Left kidney (tissue), 8 donors: ENCODE measurements around the gene POU2AF1. TPM values are rescaled to one million over a fixed set of nuclear protein-coding genes. Genes with fewer than 3 reads are reported as not detected.

ENCODE experiments used
- DNase-seq: peaks from one replicate; pipeline ENCODE4 v3.0.0-alpha.2; 2013
- long read RNA-seq, 8 donors: transcript quantifications; one replicate each; lab custom pipeline, GENCODE V29; 2026
- polyA plus RNA-seq: library from polyadenylated mRNA; unstranded; fragments of 120-200 nt; gene quantifications from one replicate; pipeline ENCODE4 v1.2.1, GENCODE V29; 2013; ENCODE audit not compliant: insufficient read length

POU2AF1 gene
- 0.90 TPM for polyA plus RNA-seq
- long read RNA-seq, donor 1: 0 reads
- long read RNA-seq, donor 2: 0 reads
- long read RNA-seq, donor 3: 0 reads
- long read RNA-seq, donor 4: 0 reads
- long read RNA-seq, donor 5: 0 reads
- long read RNA-seq, donor 6: 0 reads
- long read RNA-seq, donor 7, partial matches to known transcripts: 0 of 1 reads
- long read RNA-seq, donor 7, other reads (novel, unspliced or antisense): 0 of 1 reads
- long read RNA-seq, donor 8: 0 reads

DNA sequence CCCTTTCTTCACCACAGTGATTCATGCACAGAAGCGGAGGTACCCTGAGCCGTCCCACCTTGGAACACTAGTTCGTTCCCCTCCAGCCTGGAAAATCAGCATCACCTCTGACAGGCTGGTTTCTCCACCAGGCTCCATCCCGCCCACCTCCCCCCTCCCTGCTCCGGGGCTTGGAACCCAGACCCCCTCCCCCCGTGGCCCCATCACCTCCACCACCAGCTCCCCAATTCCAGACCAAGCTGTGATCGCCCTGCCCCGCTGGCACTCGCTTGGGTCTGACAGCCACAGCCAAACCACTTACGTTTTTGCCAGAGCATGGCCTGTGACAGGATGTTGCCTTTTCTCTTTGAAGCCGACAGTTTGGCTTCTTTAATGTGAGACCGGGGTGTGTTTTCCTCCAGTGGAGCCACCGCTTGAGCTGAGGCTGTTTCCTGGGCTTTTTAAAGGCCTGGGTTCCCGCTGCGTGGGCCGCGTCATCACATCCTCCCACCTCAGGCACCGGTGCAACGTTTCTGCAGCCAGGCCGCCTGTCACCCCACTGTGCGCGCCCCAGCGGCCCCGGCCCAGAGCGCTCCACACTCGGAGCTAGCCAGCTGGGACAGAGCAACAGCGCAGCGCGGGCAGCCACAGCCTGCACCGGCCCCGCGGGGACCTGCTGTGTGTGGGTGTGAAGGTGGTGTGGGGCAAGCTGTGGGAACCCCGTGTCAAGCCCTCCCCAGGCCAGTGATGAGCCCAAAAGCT lies at the start of gene POU2AF1:
Gene POU2AF1 (minus strand): TSS at position 415 of the 741 bp plus-strand sequence. CDS start 98 bp downstream, at position 317.
- peak; percentile 37 for DNase-seq

DNA sequence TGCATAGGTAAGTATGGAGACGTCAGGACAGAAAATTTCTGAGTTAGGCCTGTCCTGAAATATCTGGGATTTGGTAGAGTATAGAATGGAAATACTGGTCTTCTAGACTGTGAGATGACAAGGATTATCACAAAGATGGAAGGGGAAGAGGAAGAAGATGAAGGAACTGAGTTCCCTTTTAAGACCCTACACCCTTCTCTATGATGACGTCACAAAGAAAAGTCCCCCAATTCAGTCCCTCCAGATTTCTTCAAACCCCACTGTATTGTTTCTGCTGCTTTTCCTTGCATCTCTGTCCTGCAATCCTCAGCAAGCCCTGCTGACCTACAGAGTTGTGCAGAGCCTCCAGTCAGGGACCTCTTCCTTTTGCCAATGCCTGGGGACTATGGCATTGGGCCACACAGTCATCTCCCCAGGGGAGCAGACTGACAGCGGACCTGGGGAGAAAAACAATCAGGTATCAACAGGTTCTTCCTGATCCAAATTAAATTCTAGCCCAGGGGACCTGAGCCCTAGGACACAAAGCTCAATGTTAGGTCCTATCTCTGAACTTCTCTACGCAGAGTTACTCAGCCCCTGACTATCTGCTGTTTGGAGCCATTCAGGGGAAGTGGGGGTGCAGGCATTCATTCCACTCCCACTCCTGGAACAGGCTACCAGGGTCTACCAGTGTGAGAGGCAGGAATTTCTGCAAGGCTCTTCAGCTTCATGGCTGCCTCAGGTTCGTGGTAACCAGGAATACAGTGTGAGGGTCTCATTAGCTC lies 49.2 kb upstream of the POU2AF1 start:
- no peak for DNase-seq

GRCh38 chr11:111427471-111427912 lies 48.4 kb upstream of the POU2AF1 start:
- DNase-seq: peak; percentile 63

- no peak for DNase-seq
Measured at GRCh38 chr11:111426617-111427016, 47.5 kb upstream of the POU2AF1 start.

GRCh38 chr11:111423250-111423615 lies 44.2 kb upstream of the POU2AF1 start:
- no peak for DNase-seq

GRCh38 chr11:111422494-111423249 lies 43.6 kb upstream of the POU2AF1 start:
- peak; percentile 50 for DNase-seq

- DNase-seq: no peak
Measured at GRCh38 chr11:111421251-111421650, 42.2 kb upstream of the POU2AF1 start.

- DNase-seq: no peak
Measured at GRCh38 chr11:111419641-111420327, 40.7 kb upstream of the POU2AF1 start.

DNA sequence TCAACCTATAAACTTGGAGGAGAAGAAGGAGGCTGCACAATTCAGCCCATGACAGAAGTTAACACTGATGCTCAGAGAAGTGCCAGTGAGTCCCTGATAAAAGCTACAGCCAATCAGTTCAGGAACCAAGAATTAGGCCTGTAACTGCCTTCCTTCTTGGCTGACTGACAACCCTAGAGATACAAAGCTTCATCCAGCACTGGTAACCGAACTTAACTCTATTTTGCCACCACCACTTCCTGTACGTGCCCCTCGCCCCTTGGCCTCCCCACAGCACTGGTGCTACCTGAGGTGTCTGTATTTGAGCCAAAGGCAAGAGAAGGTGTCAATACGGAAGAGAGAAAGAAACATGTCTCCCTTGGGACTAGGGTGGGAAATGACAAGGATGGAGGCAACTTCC lies 40.1 kb upstream of the POU2AF1 start:
- DNase-seq: no peak

DNA sequence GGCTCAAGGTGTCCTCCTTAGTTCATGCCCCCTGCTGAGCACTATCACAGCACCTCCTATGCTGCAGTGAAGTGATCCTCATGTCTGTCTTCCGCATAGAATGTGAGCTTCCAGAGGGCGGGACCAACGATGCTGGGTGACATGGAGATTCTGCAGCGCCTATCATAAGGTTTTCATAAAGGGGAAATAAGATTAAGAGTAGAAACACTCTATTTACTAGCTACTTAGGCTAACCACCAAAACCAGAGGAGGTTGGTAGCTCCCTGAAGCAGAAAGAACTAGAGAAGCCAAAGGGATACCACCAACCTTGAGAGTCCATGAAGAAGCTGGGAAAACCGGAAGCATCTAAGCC lies 39.3 kb upstream of the POU2AF1 start:
- DNase-seq: no peak

- DNase-seq: peak; percentile 44
Measured at GRCh38 chr11:111417766-111418435, 38.8 kb upstream of the POU2AF1 start.

- peak; percentile 43 for DNase-seq
Measured at GRCh38 chr11:111417011-111417765, 38.1 kb upstream of the POU2AF1 start.

DNA sequence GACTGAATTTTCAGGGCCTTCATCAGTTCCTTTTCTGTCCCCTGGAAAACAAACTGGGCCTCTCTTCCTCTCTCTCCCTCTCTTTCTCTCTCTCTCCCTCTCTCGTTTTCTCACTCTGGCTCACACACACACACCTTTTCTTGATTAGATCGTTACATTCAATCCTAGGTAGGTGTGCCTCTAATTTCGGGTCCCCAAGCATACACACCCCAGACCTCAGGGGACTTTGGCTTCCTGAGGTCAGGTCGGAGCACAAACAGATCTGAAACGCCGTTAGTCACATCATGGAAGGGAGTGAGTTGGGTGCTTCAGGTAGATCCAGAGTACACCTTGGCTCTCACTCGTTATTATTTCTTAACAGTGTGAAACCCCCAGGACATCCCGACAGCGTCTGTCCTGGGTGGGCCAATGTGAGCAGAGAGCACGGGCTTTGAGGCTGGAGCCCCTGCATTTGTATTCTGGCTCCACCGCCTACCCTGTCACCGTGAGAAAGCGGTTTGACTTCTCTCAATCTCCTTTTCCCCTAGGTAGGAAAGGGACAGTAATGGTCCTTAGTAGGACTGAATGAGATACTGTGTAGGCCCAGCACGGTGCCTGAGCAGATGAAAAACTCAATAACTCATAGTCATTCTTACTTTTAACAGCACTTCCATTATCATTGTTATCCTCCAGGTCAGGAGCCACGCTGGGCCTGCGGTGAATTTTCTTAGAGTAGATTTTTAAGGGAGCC lies 37.3 kb upstream of the POU2AF1 start:
- no peak for DNase-seq

GRCh38 chr11:111414936-111415335 lies 35.9 kb upstream of the POU2AF1 start:
- no peak for DNase-seq

DNA sequence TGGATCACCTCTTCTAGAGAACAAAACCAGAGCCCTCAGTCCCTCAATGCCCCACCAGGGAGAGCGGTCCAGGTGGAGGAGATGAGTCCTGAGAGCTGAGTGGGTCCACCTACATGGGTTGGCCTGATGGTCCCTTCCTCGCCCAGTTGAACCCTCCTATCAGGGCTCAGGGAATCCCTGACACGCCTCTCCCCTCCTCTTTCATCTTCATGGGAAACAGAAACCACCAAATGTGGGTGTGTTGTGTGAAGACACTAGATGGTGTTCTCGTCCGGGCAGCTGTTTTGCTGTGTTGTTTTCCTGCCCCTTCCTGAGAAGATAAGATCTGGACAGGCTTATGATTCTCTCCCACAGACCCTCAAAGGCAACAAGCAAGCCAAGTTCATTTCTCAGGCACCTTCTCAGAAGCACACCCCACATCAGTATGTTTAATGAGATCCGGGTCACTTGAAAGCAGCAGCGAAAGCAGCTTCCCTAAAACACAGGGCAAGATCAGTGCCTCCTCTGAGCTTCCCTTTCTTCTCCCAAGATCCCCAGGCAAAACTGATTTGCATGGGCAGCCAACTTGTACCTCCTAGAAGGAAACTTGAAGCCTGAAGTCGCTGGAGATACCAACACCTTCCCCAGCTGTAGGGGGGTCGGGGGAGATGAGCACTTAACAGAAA lies 35.3 kb upstream of the POU2AF1 start:
- DNase-seq: no peak

- DNase-seq: no peak
Measured at GRCh38 chr11:111413849-111414248, 34.8 kb upstream of the POU2AF1 start.

DNA sequence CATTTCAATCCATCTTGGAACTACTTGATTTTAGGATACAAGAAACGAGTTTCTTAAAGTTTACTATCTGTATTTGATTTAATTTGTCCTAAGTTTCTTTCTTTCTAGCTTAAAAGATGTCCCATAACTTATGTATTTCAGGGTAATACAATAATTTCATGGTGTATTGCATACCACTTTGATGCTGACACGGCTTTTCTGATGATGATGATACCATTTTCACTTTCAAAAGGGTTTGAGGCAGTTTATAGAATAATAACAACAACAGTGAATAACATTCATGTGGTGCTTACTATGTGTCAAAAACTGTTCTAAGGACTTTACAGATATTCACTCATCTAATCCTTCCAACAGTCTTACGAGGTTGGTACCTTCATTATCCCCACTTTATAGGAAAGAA lies 33.2 kb upstream of the POU2AF1 start:
- DNase-seq: no peak

GRCh38 chr11:111411456-111411855 lies 32.4 kb upstream of the POU2AF1 start:
- no peak for DNase-seq

GRCh38 chr11:111410951-111411350 lies 31.9 kb upstream of the POU2AF1 start:
- DNase-seq: no peak
